ENCODE data around the gene ORMDL3. TPM values are rescaled to one million over a fixed set of nuclear protein-coding genes. Genes with fewer than 3 reads are reported as not detected.
A peak's percentile ranks its signal among the peaks of the same experiment; 100 is the strongest.

ORMDL3 gene
- total and polyA plus RNA-seq, 10 of the 15 experiments (the other 5 are each of a cell fraction or from before 2014, with no cell fraction given), result 8.8 to 98.1 (median 49.9) TPM

GRCh38 chr17:39916918-39917317, 10.5 kb downstream of the ORMDL3 start:
- 88% methylated on average over 7 of the region's 7 CpGs for WGBS (ENCODE audit: insufficient coverage, insufficient replicate concordance, low lambda C conversion rate, missing lambda C conversion rate)
- H3K4me2 ChIP-seq (ENCODE audit: control insufficient read depth, insufficient read depth), result peak overlapping the region; percentile 2; the same call in 1 of the 2 replicates
- intact Hi-C loops (cut with micrococcal nuclease; ENCODE audit: unreplicated experiment) (no loop called here), in situ Hi-C loops (cut with MboI) (no loop called here)
- POLR2A ChIA-PET, result interaction anchor here (1.4 to 2.0 kb wide), 3 partner anchors 10 to 21 kb away, joined by 4 to 21 read pairs (median 11); no protein-coding TSS in a partner anchor
- RAD21 ChIA-PET (ENCODE audit: unreplicated experiment), result interaction anchor here (2.0 to 2.4 kb wide), 3 partner anchors 10 to 44 kb away, joined by 9 to 17 read pairs (median 16); partner anchors contain the start of genes LRRC3C and ORMDL3
- H3K9me3 ChIP-seq (replicated peaks; ENCODE audit: control insufficient read depth, insufficient read depth, low read length), result no peaks in the 10 kb centered on the region; the same call in 2 of the 3 replicates
- CTCF ChIA-PET, result interaction anchor here (0.8 to 2.5 kb wide), 3 partner anchors 9 to 45 kb away, joined by 3 to 25 read pairs (median 5); no protein-coding TSS in a partner anchor
- peaks cover 2% of the 10 kb centered on the region for H3K79me2 ChIP-seq (ENCODE audit: control insufficient read depth, insufficient read depth, low read length)
- DNase-seq (ENCODE audit: low read depth, low spot score) (no peak), FAIRE-seq (no peak), ATAC-seq (no peak)
- no peaks in the 10 kb centered on the region for H3K27me3 ChIP-seq (replicated peaks in 1 of 2; ENCODE audit: control insufficient read depth in 2 of 2, insufficient read depth in 2 of 2, low read length in 1 of 2)
- H3K27ac ChIP-seq (ENCODE audit: control insufficient read depth, insufficient read depth), result no peak overlapping the region
- TF ChIP-seq RAD51 (IDR thresholded peaks at IDR 0.05), result no peak
- no peak for TF ChIP-seq KAT2A (conservative IDR thresholded peaks at IDR 0.05; ENCODE audit: control insufficient read depth, low read depth, low read length)
- TF ChIP-seq, protein P1, sequence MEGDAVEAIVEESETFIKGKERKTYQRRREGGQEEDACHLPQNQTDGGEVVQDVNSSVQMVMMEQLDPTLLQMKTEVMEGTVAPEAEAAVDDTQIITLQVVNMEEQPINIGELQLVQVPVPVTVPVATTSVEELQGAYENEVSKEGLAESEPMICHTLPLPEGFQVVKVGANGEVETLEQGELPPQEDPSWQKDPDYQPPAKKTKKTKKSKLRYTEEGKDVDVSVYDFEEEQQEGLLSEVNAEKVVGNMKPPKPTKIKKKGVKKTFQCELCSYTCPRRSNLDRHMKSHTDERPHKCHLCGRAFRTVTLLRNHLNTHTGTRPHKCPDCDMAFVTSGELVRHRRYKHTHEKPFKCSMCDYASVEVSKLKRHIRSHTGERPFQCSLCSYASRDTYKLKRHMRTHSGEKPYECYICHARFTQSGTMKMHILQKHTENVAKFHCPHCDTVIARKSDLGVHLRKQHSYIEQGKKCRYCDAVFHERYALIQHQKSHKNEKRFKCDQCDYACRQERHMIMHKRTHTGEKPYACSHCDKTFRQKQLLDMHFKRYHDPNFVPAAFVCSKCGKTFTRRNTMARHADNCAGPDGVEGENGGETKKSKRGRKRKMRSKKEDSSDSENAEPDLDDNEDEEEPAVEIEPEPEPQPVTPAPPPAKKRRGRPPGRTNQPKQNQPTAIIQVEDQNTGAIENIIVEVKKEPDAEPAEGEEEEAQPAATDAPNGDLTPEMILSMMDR (IDR thresholded peaks at IDR 0.05 in 2 of 3, conservative IDR thresholded peaks at IDR 0.05 in 1 of 3; ENCODE audit: control insufficient read depth in 2 of 3, extremely low read depth in 1 of 3, insufficient read depth in 1 of 3, low read depth in 3 of 3, low read length in 3 of 3), result no peak
- TF ChIP-seq, protein P2, sequence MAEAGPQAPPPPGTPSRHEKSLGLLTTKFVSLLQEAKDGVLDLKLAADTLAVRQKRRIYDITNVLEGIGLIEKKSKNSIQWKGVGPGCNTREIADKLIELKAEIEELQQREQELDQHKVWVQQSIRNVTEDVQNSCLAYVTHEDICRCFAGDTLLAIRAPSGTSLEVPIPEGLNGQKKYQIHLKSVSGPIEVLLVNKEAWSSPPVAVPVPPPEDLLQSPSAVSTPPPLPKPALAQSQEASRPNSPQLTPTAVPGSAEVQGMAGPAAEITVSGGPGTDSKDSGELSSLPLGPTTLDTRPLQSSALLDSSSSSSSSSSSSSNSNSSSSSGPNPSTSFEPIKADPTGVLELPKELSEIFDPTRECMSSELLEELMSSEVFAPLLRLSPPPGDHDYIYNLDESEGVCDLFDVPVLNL (IDR thresholded peaks at IDR 0.05; ENCODE audit: low read depth, low read length), result no peak
- TF ChIP-seq TCF12 (IDR thresholded peaks at IDR 0.05; ENCODE audit: low read depth, low read length), result no peak
- TF ChIP-seq, protein P3, sequence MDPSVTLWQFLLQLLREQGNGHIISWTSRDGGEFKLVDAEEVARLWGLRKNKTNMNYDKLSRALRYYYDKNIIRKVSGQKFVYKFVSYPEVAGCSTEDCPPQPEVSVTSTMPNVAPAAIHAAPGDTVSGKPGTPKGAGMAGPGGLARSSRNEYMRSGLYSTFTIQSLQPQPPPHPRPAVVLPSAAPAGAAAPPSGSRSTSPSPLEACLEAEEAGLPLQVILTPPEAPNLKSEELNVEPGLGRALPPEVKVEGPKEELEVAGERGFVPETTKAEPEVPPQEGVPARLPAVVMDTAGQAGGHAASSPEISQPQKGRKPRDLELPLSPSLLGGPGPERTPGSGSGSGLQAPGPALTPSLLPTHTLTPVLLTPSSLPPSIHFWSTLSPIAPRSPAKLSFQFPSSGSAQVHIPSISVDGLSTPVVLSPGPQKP (IDR thresholded peaks at IDR 0.05; ENCODE audit: low read depth, low read length), result no peak
- TF ChIP-seq, protein P4, sequence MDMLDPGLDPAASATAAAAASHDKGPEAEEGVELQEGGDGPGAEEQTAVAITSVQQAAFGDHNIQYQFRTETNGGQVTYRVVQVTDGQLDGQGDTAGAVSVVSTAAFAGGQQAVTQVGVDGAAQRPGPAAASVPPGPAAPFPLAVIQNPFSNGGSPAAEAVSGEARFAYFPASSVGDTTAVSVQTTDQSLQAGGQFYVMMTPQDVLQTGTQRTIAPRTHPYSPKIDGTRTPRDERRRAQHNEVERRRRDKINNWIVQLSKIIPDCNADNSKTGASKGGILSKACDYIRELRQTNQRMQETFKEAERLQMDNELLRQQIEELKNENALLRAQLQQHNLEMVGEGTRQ (IDR thresholded peaks at IDR 0.05; ENCODE audit: borderline replicate concordance, low read depth, low read length), result no peak
- no peak for TF ChIP-seq DPF2 (IDR thresholded peaks at IDR 0.05)
- no peak for TF ChIP-seq FOXM1 (IDR thresholded peaks at IDR 0.05; ENCODE audit: low read depth, low read length)
- TF ChIP-seq MEF2A (IDR thresholded peaks at IDR 0.05; ENCODE audit: insufficient read depth, low read depth, low read length), result no peak
- SMC1A ChIA-PET (ENCODE audit: uncharacterized antibody, unreplicated experiment), result interaction anchor here (0.9 to 4.4 kb wide), 4 partner anchors 14 to 44 kb away, joined by 3 to 40 read pairs (median 20); no protein-coding TSS in a partner anchor
- H3K9ac ChIP-seq (ENCODE audit: control insufficient read depth, insufficient read depth, low read length), result no peak overlapping the region
- no peak overlapping the region for H2AFZ ChIP-seq (ENCODE audit: control insufficient read depth, low read depth, low read length)
- BruUV-seq (replicated peaks), result no TSS peak
- H3K36me3 ChIP-seq (ENCODE audit: control insufficient read depth in 2 of 2, insufficient read depth in 2 of 2, low read length in 1 of 2), result peaks cover 3 to 8% of the 10 kb centered on the region in 2 experiments; a peak in 2 of 4 replicates
- no peaks in the 10 kb centered on the region for H4K20me1 ChIP-seq (ENCODE audit: control insufficient read depth, insufficient read depth)
- peaks cover 33% of the 10 kb centered on the region for H3K4me1 ChIP-seq (ENCODE audit: control insufficient read depth, insufficient read depth, low read length)
- no peak overlapping the region for H3K4me3 ChIP-seq

Measured in GM12878 (cell line).